Prostate gland (tissue), 2 donors: Measurements from ENCODE around the gene RIPOR2.

Experiments used
- POLR2A ChIP-seq: fragments of 450-650 bp; IDR thresholded peaks from one replicate; pipeline ENCODE4 v1.6.1; 2016; ENCODE audit warnings: antibody characterized with exemption, mild to moderate bottlenecking
- POLR2AphosphoS5 ChIP-seq: sonication (generic); formaldehyde crosslinking; IDR thresholded peaks from one replicate; pipeline ENCODE4 v1.6.1; 2017; ENCODE audit warnings: antibody characterized with exemption
- TF ChIP-seq, protein P1 (sequence below), 4 experiments: fragments of 200-600 bp in 2 of 4; fragments of 450-650 bp in 2 of 4; sonication (generic) in 2 of 4; IDR thresholded peaks; 1 replicate in 3 of 4; 2 replicates in 1 of 4; pipeline ENCODE4 v1.5.1; 2016 to 2019; ENCODE audit warnings: antibody characterized with exemption in 4 of 4, mild to moderate bottlenecking in 2 of 4, moderate library complexity in 2 of 4

DNA sequence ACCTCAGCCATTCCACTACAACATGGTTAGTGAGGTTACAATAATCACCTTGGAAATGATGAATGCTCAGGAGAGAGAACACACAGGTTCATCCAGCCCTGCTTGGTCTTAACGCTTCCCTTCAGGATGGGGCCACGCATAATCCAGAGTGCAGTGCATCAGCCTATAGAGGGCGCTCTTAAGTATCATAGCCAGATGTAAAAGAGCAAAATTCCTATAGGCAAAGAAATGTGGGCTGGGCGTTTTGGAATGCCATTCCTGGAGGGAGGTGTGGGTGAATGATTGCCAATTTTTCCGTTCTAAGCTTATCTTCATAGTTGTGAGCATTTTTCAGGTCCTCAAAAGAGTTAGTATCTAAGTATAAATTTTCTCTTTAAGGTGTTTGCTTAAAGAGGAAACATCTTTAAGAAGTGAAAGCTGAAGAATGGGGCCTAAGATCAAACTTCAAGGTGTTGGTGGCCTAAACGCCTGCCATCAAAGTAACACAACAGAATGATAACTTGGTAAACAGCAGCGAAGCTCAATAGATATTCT is 1.8 kb downstream of the RIPOR2 start:
- TF ChIP-seq, protein P1, sequence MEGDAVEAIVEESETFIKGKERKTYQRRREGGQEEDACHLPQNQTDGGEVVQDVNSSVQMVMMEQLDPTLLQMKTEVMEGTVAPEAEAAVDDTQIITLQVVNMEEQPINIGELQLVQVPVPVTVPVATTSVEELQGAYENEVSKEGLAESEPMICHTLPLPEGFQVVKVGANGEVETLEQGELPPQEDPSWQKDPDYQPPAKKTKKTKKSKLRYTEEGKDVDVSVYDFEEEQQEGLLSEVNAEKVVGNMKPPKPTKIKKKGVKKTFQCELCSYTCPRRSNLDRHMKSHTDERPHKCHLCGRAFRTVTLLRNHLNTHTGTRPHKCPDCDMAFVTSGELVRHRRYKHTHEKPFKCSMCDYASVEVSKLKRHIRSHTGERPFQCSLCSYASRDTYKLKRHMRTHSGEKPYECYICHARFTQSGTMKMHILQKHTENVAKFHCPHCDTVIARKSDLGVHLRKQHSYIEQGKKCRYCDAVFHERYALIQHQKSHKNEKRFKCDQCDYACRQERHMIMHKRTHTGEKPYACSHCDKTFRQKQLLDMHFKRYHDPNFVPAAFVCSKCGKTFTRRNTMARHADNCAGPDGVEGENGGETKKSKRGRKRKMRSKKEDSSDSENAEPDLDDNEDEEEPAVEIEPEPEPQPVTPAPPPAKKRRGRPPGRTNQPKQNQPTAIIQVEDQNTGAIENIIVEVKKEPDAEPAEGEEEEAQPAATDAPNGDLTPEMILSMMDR (IDR thresholded peaks at IDR 0.05): peak in 1 of 4 experiments; percentile 24
- TF ChIP-seq POLR2AphosphoS5 (no peak), POLR2A (no peak)
